BLaER1 treated with 17β-estradiol and CSF1 and Interleukin-3, amounts not matched to agents 10 nM and 100 nM (cell line): ENCODE results near the gene ZNF502.
A peak's percentile ranks its signal among the peaks of the same experiment; 100 is the strongest.

Experiments used
- H3K27ac ChIP-seq, 11 experiments: shearing (Covaris generic); formaldehyde crosslinking; 2 replicates each; pipeline ENCODE4 v1.8.1; 2022
- H3K27me3 ChIP-seq, 11 experiments: shearing (Covaris generic); formaldehyde crosslinking; 2 replicates each; pipeline ENCODE4 v1.8.1; 2022
- H3K36me3 ChIP-seq, 11 experiments: shearing (Covaris generic); formaldehyde crosslinking; 2 replicates each; pipeline ENCODE4 v1.8.1; 2022
- H3K4me1 ChIP-seq, 10 experiments: shearing (Covaris generic); formaldehyde crosslinking; 2 replicates each; pipeline ENCODE4 v1.8.1; 2022
- H3K4me2 ChIP-seq, 11 experiments: shearing (Covaris generic); formaldehyde crosslinking; 2 replicates each; pipeline ENCODE4 v1.8.1; 2022
- H3K4me3 ChIP-seq, 10 experiments: shearing (Covaris generic); formaldehyde crosslinking; 2 replicates each; pipeline ENCODE4 v1.8.1; 2022
- H3K9ac ChIP-seq, 11 experiments: shearing (Covaris generic); formaldehyde crosslinking; 2 replicates each; pipeline ENCODE4 v1.8.1; 2022
- H3K9me3 ChIP-seq, 11 experiments: shearing (Covaris generic); formaldehyde crosslinking; replicated peaks in 1 of 11; 2 replicates each; pipeline ENCODE4 v1.8.1; 2022
- H4K20me1 ChIP-seq, 11 experiments: shearing (Covaris generic); formaldehyde crosslinking; 2 replicates each; pipeline ENCODE4 v1.8.1; 2022
- Cebpa-rat ChIP-seq, 11 experiments: shearing (Covaris generic); IDR thresholded peaks; 2 replicates each; pipeline ENCODE4 v1.8.1; 2022

ZNF502 gene

GRCh38 chr3:44685128-44685800 is 27.2 kb upstream of the ZNF502 start:
- Histone ChIP-seq H3K9ac (no peak overlapping the region), H3K27ac (no peak overlapping the region), H3K4me2 (no peak overlapping the region), H3K36me3 (peaks cover 0 to 10% (median 0%) of the 10 kb centered on the region in 11 experiments; a peak in 3 of 22 replicates), H3K4me1 (no peaks in the 10 kb centered on the region), H3K9me3 (peaks cover 53 to 79% (median 63%) of the 10 kb centered on the region in 11 experiments), H4K20me1 (no peaks in the 10 kb centered on the region), H3K27me3 (peaks cover 23 to 39% (median 35%) of the 10 kb centered on the region in 11 experiments), H3K4me3 (peak overlapping the region in 1 of 10 experiments; percentile 6; a peak in 4 of 20 replicates)
- no peak for TF ChIP-seq Cebpa-rat (IDR thresholded peaks at IDR 0.05)

- Histone ChIP-seq H3K9me3 (peaks cover 59 to 98% (median 79%) of the 10 kb centered on the region in 11 experiments), H3K4me2 (no peak overlapping the region), H3K27me3 (peaks cover 23 to 39% (median 35%) of the 10 kb centered on the region in 11 experiments), H3K36me3 (peaks cover 0 to 10% (median 0%) of the 10 kb centered on the region in 11 experiments; a peak in 3 of 22 replicates), H3K9ac (no peak overlapping the region), H3K4me1 (no peaks in the 10 kb centered on the region), H3K27ac (no peak overlapping the region), H3K4me3 (no peak overlapping the region), H4K20me1 (no peaks in the 10 kb centered on the region)
- no peak for TF ChIP-seq Cebpa-rat (IDR thresholded peaks at IDR 0.05)
Observed at GRCh38 chr3:44687898-44688297, 24.6 kb upstream of the ZNF502 start.

GRCh38 chr3:44721231-44722102 is 9.0 kb downstream of the ZNF502 start:
- TF ChIP-seq Cebpa-rat (IDR thresholded peaks at IDR 0.05) = peak in 6 of 11 experiments; percentile 9 to 63 (median 46); a peak in 5 of 22 replicates
- H3K36me3 ChIP-seq = no peaks in the 10 kb centered on the region; a peak in 1 of 22 replicates
- H3K9ac ChIP-seq = no peak overlapping the region

GRCh38 chr3:44722103-44722401 is 9.6 kb downstream of the ZNF502 start:
- Histone ChIP-seq H3K27me3 (0 out of 22 replicates have a peak, but pooled peaks cover 0 to 6% (median 0%) of the 10 kb centered on the region in 11 experiments), H3K9ac (no peak overlapping the region), H4K20me1 (no peaks in the 10 kb centered on the region), H3K4me2 (no peak overlapping the region), H3K36me3 (no peaks in the 10 kb centered on the region; a peak in 1 of 22 replicates), H3K4me3 (peak overlapping the region in 3 of 10 experiments; percentile 0 to 24 (median 8); a peak in 1 of 20 replicates), H3K27ac (no peak overlapping the region), H3K9me3 (peaks cover 100% of the 10 kb centered on the region in 11 experiments), H3K4me1 (no peaks in the 10 kb centered on the region)
- no peak for TF ChIP-seq Cebpa-rat (IDR thresholded peaks at IDR 0.05)

More at GRCh38 chr3:44721231-44722102, 9.0 kb downstream of the ZNF502 start:
- Histone ChIP-seq H3K9me3 (peaks cover 100% of the 10 kb centered on the region in 11 experiments), H3K27me3 (0 out of 22 replicates have a peak, but pooled peaks cover 0 to 6% (median 0%) of the 10 kb centered on the region in 11 experiments), H3K4me2 (no peak overlapping the region), H4K20me1 (no peaks in the 10 kb centered on the region), H3K4me1 (no peaks in the 10 kb centered on the region), H3K4me3 (peak overlapping the region in 3 of 10 experiments; percentile 8 to 25 (median 24); a peak in 2 of 20 replicates), H3K27ac (no peak overlapping the region)

GRCh38 chr3:44729384-44729910 is 17.0 kb downstream of the ZNF502 start, which contains the start of gene ZNF501:
ZNF501 (plus strand) TSS chr3:44729635; CDS start chr3:44734422, 4,787 bp downstream.
- H3K27me3 ChIP-seq = peaks cover 0 to 11% (median 7%) of the 10 kb centered on the region in 11 experiments; a peak in 13 of 22 replicates
- H3K9me3 ChIP-seq = peaks cover 100% of the 10 kb centered on the region in 11 experiments
- H3K4me1 ChIP-seq = no peaks in the 10 kb centered on the region; a peak in 1 of 20 replicates
- H3K4me3 ChIP-seq = peak within 1 kb of the TSS; percentile 54 to 73 (median 66)
- peak within 1 kb of the TSS; percentile 40 to 68 (median 57) for H3K4me2 ChIP-seq
- peak within 1 kb of the TSS; percentile 54 to 74 (median 67) for H3K9ac ChIP-seq
- peaks cover 30 to 40% (median 35%) of the 10 kb centered on the region in 11 experiments for H3K36me3 ChIP-seq
- H4K20me1 ChIP-seq = no peaks in the 10 kb centered on the region
- no peak for TF ChIP-seq Cebpa-rat (IDR thresholded peaks at IDR 0.05)
- H3K27ac ChIP-seq = peak within 1 kb of the TSS; percentile 22 to 68 (median 57); a peak in 21 of 22 replicates

GRCh38 chr3:44734646-44735168 is 22.2 kb downstream of the ZNF502 start:
- no peak overlapping the region for H3K27ac ChIP-seq
- no peak for TF ChIP-seq Cebpa-rat (IDR thresholded peaks at IDR 0.05)
- peaks cover 0 to 4% (median 2%) of the 10 kb centered on the region in 11 experiments; a peak in 10 of 22 replicates for H3K27me3 ChIP-seq
- H3K4me1 ChIP-seq = no peaks in the 10 kb centered on the region; a peak in 1 of 20 replicates
- no peak overlapping the region for H3K9ac ChIP-seq
- peak overlapping the region in 4 of 10 experiments; percentile 2 to 20 (median 4); a peak in 2 of 20 replicates for H3K4me3 ChIP-seq
- no peaks in the 10 kb centered on the region for H4K20me1 ChIP-seq
- H3K36me3 ChIP-seq = peaks cover 45 to 65% (median 56%) of the 10 kb centered on the region in 11 experiments
- H3K9me3 ChIP-seq = peaks cover 100% of the 10 kb centered on the region in 11 experiments
- H3K4me2 ChIP-seq = no peak overlapping the region

- Histone ChIP-seq H3K4me2 (peak overlapping the region; percentile 66 to 95 (median 80)), H3K9me3 (peaks cover 60 to 83% (median 79%) of the 10 kb centered on the region in 11 experiments), H3K4me3 (peak overlapping the region; percentile 79 to 95 (median 90)), H3K27ac (peak overlapping the region; percentile 83 to 94 (median 87)), H3K9ac (peak overlapping the region; percentile 85 to 95 (median 92)), H3K27me3 (no peaks in the 10 kb centered on the region), H4K20me1 (no peaks in the 10 kb centered on the region), H3K4me1 (peaks cover 10 to 23% (median 18%) of the 10 kb centered on the region in 10 experiments), H3K36me3 (peaks cover 47 to 77% (median 71%) of the 10 kb centered on the region in 11 experiments)
- no peak for TF ChIP-seq Cebpa-rat (IDR thresholded peaks at IDR 0.05)
Observed at GRCh38 chr3:44761101-44761423, 48.6 kb downstream of the ZNF502 start.

- peaks cover 60 to 83% (median 79%) of the 10 kb centered on the region in 11 experiments for H3K9me3 ChIP-seq
Observed at GRCh38 chr3:44761424-44762169, 49.1 kb downstream of the ZNF502 start, which contains the start of the genes KIAA1143 and KIF15. KIAA1143 (minus strand) TSS chr3:44761619; CDS start chr3:44761602, 17 bp downstream. KIF15 (plus strand) TSS chr3:44761794; CDS start chr3:44761866, 72 bp downstream.

More at GRCh38 chr3:44761424-44762169, 49.1 kb downstream of the ZNF502 start, which contains the start of the genes KIAA1143 and KIF15:
- no peaks in the 10 kb centered on the region for H3K27me3 ChIP-seq
- peaks cover 10 to 23% (median 18%) of the 10 kb centered on the region in 10 experiments for H3K4me1 ChIP-seq
- peak within 1 kb of the TSS; percentile 79 to 95 (median 90) for H3K4me3 ChIP-seq
- peaks cover 46 to 77% (median 71%) of the 10 kb centered on the region in 11 experiments for H3K36me3 ChIP-seq
- peak within 1 kb of the TSS; percentile 75 to 95 (median 84) for H3K4me2 ChIP-seq
- peak within 1 kb of the TSS; percentile 83 to 94 (median 87) for H3K27ac ChIP-seq
- H3K9ac ChIP-seq = peak within 1 kb of the TSS; percentile 85 to 95 (median 92)
- no peak for TF ChIP-seq Cebpa-rat (IDR thresholded peaks at IDR 0.05)
- H4K20me1 ChIP-seq = no peaks in the 10 kb centered on the region
